Endothelial cell of umbilical vein (primary cell): ENCODE results near the gene CUTA. TPM values are rescaled to one million over a fixed set of nuclear protein-coding genes. Genes with fewer than 3 reads are reported as not detected.

Source experiments
- BruUV-seq: library from RNA; stranded (reverse); fragments of 400-500 nt; replicated peaks from 2 replicates; lab custom pipeline; 2021; lab: Mats Ljungman, UMichigan
- CTCF ChIA-PET: fragments of 300-600, 350-600 bp; sonication (Branson Sonifier 250); formaldehyde crosslinking; loops from one replicate; lab custom pipeline; 2021; ENCODE audit warnings: antibody characterized with exemption, inconsistent platforms; lab: Charles Lee
- POLR2A ChIA-PET: fragments of 300-600, 350-600 bp; sonication (Branson Sonifier 250); formaldehyde crosslinking; loops from one replicate; lab custom pipeline; 2021; ENCODE audit warnings: antibody characterized with exemption, inconsistent platforms; lab: Charles Lee
- DNase-seq: peaks from one replicate; pipeline ENCODE4 v3.0.0-alpha.2; 2011; ENCODE audit warnings: low read depth, low spot score
- FAIRE-seq: peaks from 2 replicates; lab custom pipeline; 2011; peaks lifted over from hg19 to GRCh38; lab: Jason Lieb, UNC
- H2AFZ ChIP-seq: 2 replicates; pipeline ENCODE4 v1.6.0; 2012; ENCODE audit warnings: low read depth, low read length, control low read depth, inconsistent platforms
- H3K27ac ChIP-seq: 2 replicates; pipeline ENCODE4 v1.5.1; 2011; ENCODE audit warnings: low read depth, mild to moderate bottlenecking, control low read depth, low read length, moderate library complexity; ENCODE audit not compliant: insufficient read depth
- H3K27me3 ChIP-seq, 2 experiments: 2 replicates each; pipeline versions ENCODE4 v1.6.0 to v1.6.1; 2011; ENCODE audit warnings: low read length in 2 of 2, mixed read lengths in 1 of 2; ENCODE audit not compliant: control insufficient read depth in 2 of 2, insufficient read depth in 2 of 2
- H3K36me3 ChIP-seq, 2 experiments: 2 replicates in 1 of 2; 3 replicates in 1 of 2; pipeline ENCODE4 v1.5.1; 2011; ENCODE audit warnings: low read length in 2 of 2, mild to moderate bottlenecking in 1 of 2, moderate library complexity in 1 of 2; ENCODE audit not compliant: control insufficient read depth in 2 of 2, insufficient read depth in 2 of 2; ENCODE audit errors: extremely low read depth in 1 of 2
- H3K4me1 ChIP-seq: 3 replicates; pipeline ENCODE4 v1.5.1; 2011; ENCODE audit warnings: mild to moderate bottlenecking, low read length; ENCODE audit not compliant: control insufficient read depth, insufficient read depth; ENCODE audit errors: extremely low read depth
- H3K4me2 ChIP-seq: 2 replicates; pipeline ENCODE4 v1.6.1; 2011; ENCODE audit warnings: low read length, control low read depth, mixed read lengths; ENCODE audit not compliant: insufficient read depth
- H3K4me3 ChIP-seq, 3 experiments: fragments of 200-600 bp in 1 of 3; sonication (generic), shearing (Covaris generic) in 1 of 3; replicated peaks in 1 of 3; 2 replicates each; pipeline ENCODE4 v1.5.1; 2011 to 2016; ENCODE audit warnings: control low read depth in 3 of 3, low read length in 3 of 3, mild to moderate bottlenecking in 2 of 3, inconsistent platforms in 1 of 3, low read depth in 1 of 3, moderate library complexity in 1 of 3; ENCODE audit not compliant: insufficient read depth in 1 of 3
- H3K79me2 ChIP-seq: 2 replicates; pipeline ENCODE4 v1.6.0; 2012; ENCODE audit warnings: low read length, inconsistent platforms; ENCODE audit not compliant: control insufficient read depth, insufficient read depth
- H3K9ac ChIP-seq: replicated peaks from 2 replicates; pipeline ENCODE3; 2011; ENCODE audit warnings: low read length, control low read depth; ENCODE audit not compliant: insufficient read depth; ENCODE audit errors: extremely low read depth
- H3K9me1 ChIP-seq: replicated peaks from 3 replicates; pipeline ENCODE4 v1.6.0; 2011; ENCODE audit warnings: mild to moderate bottlenecking, low read length; ENCODE audit not compliant: control insufficient read depth, insufficient read depth; ENCODE audit errors: extremely low read depth
- H3K9me3 ChIP-seq: replicated peaks from 2 replicates; pipeline ENCODE4 v1.5.1; 2012; ENCODE audit warnings: low read length, inconsistent platforms; ENCODE audit not compliant: control insufficient read depth, insufficient read depth
- H4K20me1 ChIP-seq: replicated peaks from 2 replicates; pipeline ENCODE3; 2011; ENCODE audit warnings: mild to moderate bottlenecking, low read length; ENCODE audit not compliant: control insufficient read depth, insufficient read depth; ENCODE audit errors: extremely low read depth
- EZH2 ChIP-seq: IDR thresholded peaks from 2 replicates; pipeline ENCODE4 v1.6.1; 2012; ENCODE audit warnings: borderline replicate concordance, low read depth, mild to moderate bottlenecking, moderate library complexity, low read length, inconsistent platforms; ENCODE audit not compliant: severe bottlenecking
- FOS ChIP-seq: IDR thresholded peaks from 2 replicates; pipeline ENCODE4 v1.6.1; 2011; ENCODE audit warnings: mild to moderate bottlenecking, low read length, moderate library complexity, borderline replicate concordance; ENCODE audit not compliant: insufficient read depth
- GATA2 ChIP-seq: IDR thresholded peaks from 2 replicates; pipeline ENCODE4 v1.7.0; 2011; ENCODE audit warnings: low read depth, mild to moderate bottlenecking, moderate library complexity, mixed read lengths, low read length; ENCODE audit not compliant: insufficient read length, insufficient read depth
- JUN ChIP-seq: IDR thresholded peaks from 2 replicates; pipeline ENCODE4 v1.6.1; 2011; ENCODE audit warnings: borderline replicate concordance, low read depth; ENCODE audit not compliant: insufficient read length, insufficient read depth
- MYC ChIP-seq: IDR thresholded peaks from one replicate; pipeline ENCODE4 v1.6.1; 2011; ENCODE audit warnings: mild to moderate bottlenecking, low read depth, low read length
- POLR2A ChIP-seq: IDR thresholded peaks from 2 replicates; pipeline ENCODE4 v1.6.1; 2012; ENCODE audit warnings: low read depth, mild to moderate bottlenecking, control low read depth, low read length
- POLR2AphosphoS5 ChIP-seq: IDR thresholded peaks from 2 replicates; pipeline ENCODE4 v1.6.1; 2012; ENCODE audit warnings: low read depth, mild to moderate bottlenecking, control low read depth, low read length, moderate library complexity; ENCODE audit not compliant: insufficient read depth
- dilution Hi-C: fragments of 300-500 bp; cut with MboI; formaldehyde crosslinking; loops from one replicate; pipeline ENCODE4 v1.15.0; 2019; ENCODE audit warnings: low sequenced_read_pairs; ENCODE audit not compliant: extremely low pct_ligation_motif_present
- intact Hi-C: fragments of 100-400 bp; cut with micrococcal nuclease; formaldehyde crosslinking; loops from one replicate; pipeline ENCODE4 v1.10.0; 2022
- polyA plus RNA-seq, 4 experiments: library from polyadenylated mRNA; depleted of rRNA in 3 of 4; stranded (reverse) in 3 of 4; unstranded in 1 of 4; fragments of >200 nt; gene quantifications; 2 replicates each; pipeline versions ENCODE4 v1.2.1 to v1.2.3, GENCODE V29; 2011 to 2012; ENCODE audit warnings: missing spikeins in 1 of 4
- total RNA-seq: library from RNA; stranded (reverse); gene quantifications from 2 replicates; pipeline ENCODE4 v1.2.3, GENCODE V29; 2021
- TF ChIP-seq, protein P1 (sequence below), 2 donors: IDR thresholded peaks; 1 replicate in 1 of 2; 2 replicates in 1 of 2; pipeline ENCODE4 v1.5.1; 2011; ENCODE audit warnings: low read length in 2 of 2, mild to moderate bottlenecking in 2 of 2, moderate library complexity in 2 of 2, control low read depth in 1 of 2, inconsistent platforms in 1 of 2, low read depth in 1 of 2; ENCODE audit not compliant: insufficient read depth in 1 of 2; ENCODE audit errors: extremely low read depth in 1 of 2
- TF ChIP-seq, protein P2 (sequence below): IDR thresholded peaks from 2 replicates; pipeline ENCODE4 v1.6.1; 2011; ENCODE audit not compliant: insufficient read depth, insufficient read length

CUTA gene
- total and polyA plus RNA-seq, 2 donors (not counting 3 experiments of a cell fraction or from before 2014, with no cell fraction given), result 133 to 202 TPM

DNA sequence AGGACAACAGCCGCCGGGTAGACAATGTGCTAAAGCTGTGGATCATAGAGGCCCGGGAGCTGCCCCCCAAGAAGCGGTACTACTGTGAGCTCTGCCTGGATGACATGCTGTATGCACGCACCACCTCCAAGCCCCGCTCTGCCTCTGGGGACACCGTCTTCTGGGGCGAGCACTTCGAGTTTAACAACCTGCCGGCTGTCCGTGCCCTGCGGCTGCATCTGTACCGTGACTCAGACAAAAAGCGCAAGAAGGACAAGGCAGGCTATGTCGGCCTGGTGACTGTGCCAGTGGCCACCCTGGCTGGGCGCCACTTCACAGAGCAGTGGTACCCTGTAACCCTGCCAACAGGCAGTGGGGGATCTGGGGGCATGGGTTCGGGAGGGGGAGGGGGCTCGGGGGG lies 19.8 kb upstream of the CUTA start:
- H3K9me1 ChIP-seq, result no peaks in the 10 kb centered on the region
- no peaks in the 10 kb centered on the region for H3K27me3 ChIP-seq
- peaks cover 3 to 23% of the 10 kb centered on the region in 2 experiments for H3K36me3 ChIP-seq
- DNase-seq, result no peak
- no peak for TF ChIP-seq FOS
- no peak for TF ChIP-seq JUN
- TF ChIP-seq GATA2, result no peak
- TF ChIP-seq MYC, result no peak
- no peak for TF ChIP-seq POLR2A
- dilution Hi-C loops (no loop called here), intact Hi-C loops (no loop called here)
- H3K4me1 ChIP-seq, result no peaks in the 10 kb centered on the region
- no TSS peak for BruUV-seq
- H3K27ac ChIP-seq, result no peak overlapping the region
- H3K4me2 ChIP-seq, result no peak overlapping the region
- H3K9me3 ChIP-seq, result no peaks in the 10 kb centered on the region
- no peak overlapping the region for H3K4me3 ChIP-seq
- no peak overlapping the region for H3K9ac ChIP-seq
- H3K79me2 ChIP-seq, result no peaks in the 10 kb centered on the region
- H4K20me1 ChIP-seq, result no peaks in the 10 kb centered on the region
- ChIA-PET POLR2A (interaction anchor here (2.5 kb wide), 1 partner anchor 17 kb away, joined by 6 read pairs; the partner anchor contains the start of gene ZBTB9), CTCF (interaction anchor here (1.1 kb wide), 1 partner anchor 12 kb away, joined by 3 read pairs; no protein-coding TSS in a partner anchor)
- H2AFZ ChIP-seq, result no peak overlapping the region
- no peak for FAIRE-seq

DNA sequence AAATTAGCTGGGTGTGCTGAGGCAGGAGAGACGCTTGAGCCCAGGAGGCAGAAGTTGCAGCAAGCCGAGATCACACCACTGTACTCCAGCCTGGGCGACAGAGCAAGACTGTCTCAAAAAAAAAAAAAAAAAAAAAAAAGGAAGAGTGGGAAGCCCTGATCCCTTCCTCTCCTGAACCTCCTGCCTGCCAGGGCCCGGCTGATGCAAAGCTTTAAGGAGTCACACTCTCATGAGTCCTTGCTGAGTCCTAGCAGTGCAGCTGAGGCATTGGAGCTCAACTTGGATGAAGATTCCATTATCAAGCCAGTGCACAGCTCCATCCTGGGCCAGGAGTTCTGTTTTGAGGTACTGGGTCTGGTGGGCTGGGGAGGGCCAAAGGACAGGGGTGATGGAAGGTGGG lies 17.1 kb upstream of the CUTA start:
- peaks cover 12% of the 10 kb centered on the region for H3K4me1 ChIP-seq
- intact Hi-C loops (no loop called here), dilution Hi-C loops (no loop called here)
- peaks cover 3 to 17% of the 10 kb centered on the region in 2 experiments for H3K36me3 ChIP-seq
- FAIRE-seq (no peak), DNase-seq (no peak)
- no peak overlapping the region for H2AFZ ChIP-seq
- no peaks in the 10 kb centered on the region for H3K27me3 ChIP-seq
- H3K9me1 ChIP-seq, result no peaks in the 10 kb centered on the region
- H3K79me2 ChIP-seq, result no peaks in the 10 kb centered on the region
- H3K4me2 ChIP-seq, result no peak overlapping the region
- no TSS peak for BruUV-seq
- no peaks in the 10 kb centered on the region for H3K9me3 ChIP-seq
- ChIA-PET CTCF (interaction anchor here (0.5 to 1.0 kb wide), 2 partner anchors 15 to 16 kb away, joined by 3 read pairs; no protein-coding TSS in a partner anchor), POLR2A (interaction anchor here (2.5 kb wide), 1 partner anchor 19 kb away, joined by 6 read pairs; the partner anchor contains the start of gene ZBTB9)
- H3K27ac ChIP-seq, result no peak overlapping the region
- TF ChIP-seq MYC, result no peak
- TF ChIP-seq POLR2AphosphoS5, result no peak
- TF ChIP-seq EZH2, result no peak
- no peak for TF ChIP-seq POLR2A
- TF ChIP-seq FOS, result no peak
- TF ChIP-seq JUN, result no peak
- TF ChIP-seq, protein P1, sequence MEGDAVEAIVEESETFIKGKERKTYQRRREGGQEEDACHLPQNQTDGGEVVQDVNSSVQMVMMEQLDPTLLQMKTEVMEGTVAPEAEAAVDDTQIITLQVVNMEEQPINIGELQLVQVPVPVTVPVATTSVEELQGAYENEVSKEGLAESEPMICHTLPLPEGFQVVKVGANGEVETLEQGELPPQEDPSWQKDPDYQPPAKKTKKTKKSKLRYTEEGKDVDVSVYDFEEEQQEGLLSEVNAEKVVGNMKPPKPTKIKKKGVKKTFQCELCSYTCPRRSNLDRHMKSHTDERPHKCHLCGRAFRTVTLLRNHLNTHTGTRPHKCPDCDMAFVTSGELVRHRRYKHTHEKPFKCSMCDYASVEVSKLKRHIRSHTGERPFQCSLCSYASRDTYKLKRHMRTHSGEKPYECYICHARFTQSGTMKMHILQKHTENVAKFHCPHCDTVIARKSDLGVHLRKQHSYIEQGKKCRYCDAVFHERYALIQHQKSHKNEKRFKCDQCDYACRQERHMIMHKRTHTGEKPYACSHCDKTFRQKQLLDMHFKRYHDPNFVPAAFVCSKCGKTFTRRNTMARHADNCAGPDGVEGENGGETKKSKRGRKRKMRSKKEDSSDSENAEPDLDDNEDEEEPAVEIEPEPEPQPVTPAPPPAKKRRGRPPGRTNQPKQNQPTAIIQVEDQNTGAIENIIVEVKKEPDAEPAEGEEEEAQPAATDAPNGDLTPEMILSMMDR (IDR thresholded peaks at IDR 0.05; ENCODE audit: extremely low read depth in 1 of 2, insufficient read depth in 1 of 2, low read depth in 1 of 2, low read length in 2 of 2), result no peak
- no peak for TF ChIP-seq GATA2
- TF ChIP-seq, protein P2, sequence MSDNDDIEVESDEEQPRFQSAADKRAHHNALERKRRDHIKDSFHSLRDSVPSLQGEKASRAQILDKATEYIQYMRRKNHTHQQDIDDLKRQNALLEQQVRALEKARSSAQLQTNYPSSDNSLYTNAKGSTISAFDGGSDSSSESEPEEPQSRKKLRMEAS, result no peak
- no peak overlapping the region for H3K4me3 ChIP-seq
- H4K20me1 ChIP-seq, result no peaks in the 10 kb centered on the region
- H3K9ac ChIP-seq, result no peak overlapping the region
